Epithelial cell of proximal tubule (primary cell): Measurements from ENCODE around the gene SLC3A2. TPM values are rescaled to one million over a fixed set of nuclear protein-coding genes. Genes with fewer than 3 reads are reported as not detected.
"Not testable (repeated sequence)": the region's sequence is repeated elsewhere in the genome, so short reads cannot be mapped to it uniquely, and the experiment has no call there.

Experiments
- DNase-seq: peaks from one replicate; pipeline ENCODE4 v3.0.0-alpha.2; 2011; ENCODE audit warnings: low read depth
- H3K4me3 ChIP-seq: 2 replicates; pipeline ENCODE4 v1.5.1; 2011; ENCODE audit warnings: low read depth, mild to moderate bottlenecking, low read length
- CTCF ChIP-seq: conservative IDR thresholded peaks from 2 replicates; pipeline ENCODE4 v1.5.1; 2012; ENCODE audit warnings: low read depth, mild to moderate bottlenecking, low read length
- total RNA-seq: library from RNA; depleted of rRNA; stranded (reverse); fragments of >200 nt; gene quantifications from 2 replicates; pipeline ENCODE4 v1.2.3, GENCODE V29; 2015

The SLC3A2 gene
- total RNA-seq, 1 donor from 2014 or later: 97.4 TPM

GRCh38 chr11:62930157-62930556 lies 49.5 kb downstream of the SLC3A2 start:
- no peak for DNase-seq
- no peak for TF ChIP-seq CTCF
- no peak overlapping the region for H3K4me3 ChIP-seq

DNA sequence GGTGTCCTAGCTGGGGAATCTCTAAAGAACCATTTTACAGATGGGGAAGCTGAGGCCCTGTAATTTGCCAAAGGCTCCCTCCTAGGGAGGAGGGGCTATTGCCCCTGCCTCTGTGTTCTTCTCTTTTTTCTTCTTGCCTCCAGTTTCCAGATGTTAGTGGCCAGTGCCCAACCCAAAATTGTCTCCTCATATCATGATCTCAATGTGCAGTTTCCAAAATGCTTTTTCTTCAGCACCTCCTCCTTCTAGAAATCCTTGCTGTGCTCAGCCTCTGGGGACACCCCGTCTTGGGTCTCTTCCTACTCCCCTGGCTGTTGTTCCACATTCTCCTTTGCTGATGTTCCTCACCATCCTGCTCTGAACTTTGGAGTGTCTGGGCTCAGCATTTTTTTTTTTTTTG lies 50.0 kb downstream of the SLC3A2 start:
- no peak for TF ChIP-seq CTCF
- no peak overlapping the region for H3K4me3 ChIP-seq
- DNase-seq: no peak

DNA sequence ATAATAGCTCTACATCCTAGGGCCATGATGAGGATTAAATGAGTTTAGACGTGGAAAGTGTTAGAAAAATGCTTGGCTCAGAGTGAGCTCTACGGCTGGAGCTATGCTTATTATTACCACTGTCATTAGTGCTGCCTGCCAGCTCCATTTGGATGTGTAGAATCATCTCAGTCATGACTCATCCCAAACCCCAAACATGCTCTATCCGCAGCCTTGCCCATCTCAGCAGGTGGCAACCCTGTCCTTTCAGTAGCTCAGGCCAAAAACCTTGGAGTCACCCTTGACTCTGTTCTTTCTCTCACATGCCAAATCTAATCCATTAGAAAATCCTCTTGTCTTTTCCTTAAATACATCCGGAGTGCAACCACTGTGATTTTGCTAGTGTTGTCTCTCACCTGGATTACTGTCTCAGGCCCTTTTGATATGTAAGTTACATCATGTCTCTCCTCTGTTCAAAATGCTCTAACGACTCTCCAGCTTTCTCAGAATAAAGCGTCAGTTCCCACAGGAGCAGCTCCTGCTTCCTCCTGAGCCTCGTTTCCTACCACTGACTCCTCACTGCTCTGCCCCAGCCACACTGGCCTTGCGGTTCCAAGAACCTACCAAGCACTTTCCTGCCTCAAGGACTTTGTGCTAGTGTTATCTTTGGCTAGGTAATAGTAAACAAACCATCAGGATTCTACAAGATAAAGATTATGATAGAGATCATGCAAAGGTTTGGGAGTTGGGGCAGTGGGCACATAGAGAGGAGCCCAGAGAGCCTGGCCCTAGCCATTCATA lies 51.0 kb downstream of the SLC3A2 start:
- no peak for DNase-seq
- H3K4me3 ChIP-seq: no peak overlapping the region
- TF ChIP-seq CTCF: no peak

DNA sequence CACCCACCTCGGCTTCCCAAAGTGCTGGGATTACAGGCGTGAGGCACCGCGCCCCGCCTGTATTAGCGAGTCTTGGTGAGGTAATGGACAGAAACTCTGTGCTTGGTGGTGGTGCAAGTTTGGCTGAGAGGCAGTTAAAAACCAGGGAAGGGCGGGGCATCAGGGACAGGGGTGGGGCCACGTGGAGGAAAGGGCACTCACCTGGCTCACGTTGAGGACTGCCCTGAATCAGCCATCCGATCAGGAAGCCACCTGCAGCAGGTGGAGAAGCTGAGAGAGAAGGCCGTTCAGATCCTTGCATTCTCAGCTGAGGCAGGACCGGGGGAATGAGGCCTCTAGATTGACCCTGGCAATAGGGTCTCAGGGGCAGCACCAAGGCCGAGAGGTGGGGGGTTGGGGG lies 52.6 kb downstream of the SLC3A2 start:
- no peak for DNase-seq
- no peak overlapping the region for H3K4me3 ChIP-seq
- TF ChIP-seq CTCF: no peak

GRCh38 chr11:62933750-62934495 lies 53.2 kb downstream of the SLC3A2 start:
- no peak for TF ChIP-seq CTCF
- no peak for DNase-seq

GRCh38 chr11:62934496-62934785 lies 53.7 kb downstream of the SLC3A2 start:
- no peak for DNase-seq
- no peak for TF ChIP-seq CTCF

More at GRCh38 chr11:62933750-62934495, 53.2 kb downstream of the SLC3A2 start:
- H3K4me3 ChIP-seq: no peak overlapping the region

DNA sequence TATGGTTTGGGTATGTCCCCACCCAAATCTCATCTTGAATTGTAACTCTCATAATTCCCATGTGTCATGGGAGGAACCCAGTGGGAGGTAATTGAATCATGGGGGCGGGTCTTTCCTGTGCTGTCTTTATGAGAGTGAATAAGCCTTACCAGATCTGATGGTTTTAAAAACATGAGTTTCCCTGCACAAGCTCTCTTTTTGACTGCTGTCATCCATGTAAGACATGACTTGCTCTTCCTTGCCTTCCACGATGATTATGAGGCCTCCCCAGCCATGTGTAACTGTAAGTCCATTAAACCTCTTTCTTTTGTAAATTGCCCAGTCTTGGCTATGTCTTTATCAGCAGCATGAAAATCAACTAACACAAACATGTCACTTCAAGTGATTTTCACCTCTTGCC lies 56.8 kb downstream of the SLC3A2 start:
- H3K4me3 ChIP-seq: not testable (repeated sequence)

More at GRCh38 chr11:62934496-62934785, 53.7 kb downstream of the SLC3A2 start:
- H3K4me3 ChIP-seq: no peak overlapping the region

More for the DNA sequence above, 56.8 kb downstream of the SLC3A2 start:
- not testable (repeated sequence) for DNase-seq

Other genes with a start within 250 kb of the SLC3A2 start
- gene GANAB, start 234.3 kb upstream of the SLC3A2 start, total RNA-seq: 191 and 281 TPM in 2 replicates
- gene INTS5, start 227.6 kb upstream of the SLC3A2 start, total RNA-seq: 19.4 and 26.5 TPM in 2 replicates
- gene C11orf98, start 215.7 kb upstream of the SLC3A2 start, total RNA-seq: 125 and 129 TPM in 2 replicates
- gene CSKMT, start 215.6 kb upstream of the SLC3A2 start, total RNA-seq: 21.0 and 26.3 TPM in 2 replicates
- 18.6 and 27.9 TPM in 2 replicates for gene UQCC3, start 209.2 kb upstream of the SLC3A2 start, total RNA-seq
- gene LBHD1, start 208.6 kb upstream of the SLC3A2 start, total RNA-seq: 2.2 and 3.0 TPM in 2 replicates
- 162 and 235 TPM in 2 replicates for gene UBXN1, start 201.8 kb upstream of the SLC3A2 start, total RNA-seq
- not detected in 2 replicates for gene LRRN4CL, start 191.4 kb upstream of the SLC3A2 start, total RNA-seq
- 42.1 and 96.6 TPM in 2 replicates for gene BSCL2, start 173.5 kb upstream of the SLC3A2 start, total RNA-seq
- gene GNG3, start 173.2 kb upstream of the SLC3A2 start, total RNA-seq: not detected in 2 replicates
- gene HNRNPUL2, start 153.4 kb upstream of the SLC3A2 start, total RNA-seq: 8.0 and 8.5 TPM in 2 replicates
- gene TTC9C, start 152.4 kb upstream of the SLC3A2 start, total RNA-seq: 35.7 and 39.1 TPM in 2 replicates
- 10.6 and 16.8 TPM in 2 replicates for gene ZBTB3, start 126.7 kb upstream of the SLC3A2 start, total RNA-seq
- 88.2 and 137 TPM in 2 replicates for gene POLR2G, start 119.3 kb upstream of the SLC3A2 start, total RNA-seq
- 12.4 and 26.8 TPM in 2 replicates for gene TAF6L, start 109.5 kb upstream of the SLC3A2 start, total RNA-seq
- gene TMEM179B, start 93.5 kb upstream of the SLC3A2 start, total RNA-seq: 52.8 and 97.7 TPM in 2 replicates
- 51.1 and 58.9 TPM in 2 replicates for gene TMEM223, start 88.9 kb upstream of the SLC3A2 start, total RNA-seq
- 49.4 and 56.3 TPM in 2 replicates for gene NXF1, start 75.5 kb upstream of the SLC3A2 start, total RNA-seq
- gene STX5, start 48.8 kb upstream of the SLC3A2 start, total RNA-seq: 21.2 and 28.6 TPM in 2 replicates
- gene TEX54, start 48.1 kb upstream of the SLC3A2 start, total RNA-seq: not detected in 2 replicates
- 55.3 and 87.4 TPM in 2 replicates for gene WDR74, start 41.3 kb upstream of the SLC3A2 start, total RNA-seq
- not detected in 2 replicates for gene CHRM1, start 40.5 kb downstream of the SLC3A2 start, total RNA-seq
- gene SLC22A6, start 104.1 kb downstream of the SLC3A2 start, total RNA-seq: not detected in 2 replicates
- gene SLC22A8, start 134.9 kb downstream of the SLC3A2 start, total RNA-seq: not detected in 2 replicates